Ishikawa (cell line): ENCODE measurements around the gene TANK.

ENCODE experiments used
- CEBPB ChIP-seq: IDR thresholded peaks from 2 replicates; pipeline ENCODE4 v1.6.1; 2012
- EGR1 ChIP-seq: IDR thresholded peaks from 2 replicates; pipeline ENCODE4 v1.6.1; 2012
- EP300 ChIP-seq: IDR thresholded peaks from 2 replicates; pipeline ENCODE4 v1.6.1; 2012; ENCODE audit warnings: borderline replicate concordance
- TAF1 ChIP-seq: IDR thresholded peaks from 2 replicates; pipeline ENCODE4 v1.6.1; 2012; ENCODE audit warnings: low read depth, mild to moderate bottlenecking
- TF ChIP-seq, protein P1 (sequence below): IDR thresholded peaks from 2 replicates; pipeline ENCODE4 v1.6.1; 2012; ENCODE audit warnings: low read depth, mild to moderate bottlenecking
- TF ChIP-seq, protein P2 (sequence below): IDR thresholded peaks from 2 replicates; pipeline ENCODE4 v1.6.1; 2012
- TF ChIP-seq, protein P3 (sequence below): IDR thresholded peaks from 2 replicates; pipeline ENCODE4 v1.6.1; 2012

DNA sequence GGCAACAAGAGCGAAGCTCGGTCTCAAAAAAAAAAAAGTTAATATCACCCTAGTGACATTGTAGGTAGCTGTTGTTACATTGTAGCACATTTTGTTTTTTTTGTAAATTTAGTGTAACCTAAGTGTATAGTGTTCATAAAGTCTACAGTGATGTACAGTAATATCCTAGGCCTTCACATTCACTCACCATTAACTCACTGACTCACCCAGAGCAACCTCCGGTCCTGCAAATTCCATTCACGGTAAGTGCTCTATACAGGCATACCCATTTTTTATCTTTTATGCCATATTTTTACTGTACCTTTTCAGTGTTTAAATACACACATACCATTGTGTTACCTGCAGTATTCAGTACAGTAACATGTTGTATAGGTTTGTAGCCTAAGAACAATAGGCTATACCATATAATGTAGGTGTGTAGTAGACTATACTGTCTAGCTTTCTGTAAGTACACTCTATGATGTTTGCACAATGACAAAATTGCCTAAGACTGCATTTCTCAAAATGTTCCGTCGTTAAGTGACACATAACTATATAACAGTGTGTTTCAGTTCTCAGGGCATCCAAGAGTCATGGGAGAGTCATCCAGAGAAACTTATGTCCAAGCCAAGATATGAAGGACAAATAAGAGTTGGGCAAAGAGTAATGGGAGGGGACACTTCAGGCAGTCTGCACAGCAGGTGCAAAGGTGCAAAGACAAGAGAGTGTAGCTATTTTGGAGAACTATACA is 68.4 kb downstream of the TANK start:
- no peak for TF ChIP-seq EP300
- no peak for TF ChIP-seq EGR1
- TF ChIP-seq, protein P1, sequence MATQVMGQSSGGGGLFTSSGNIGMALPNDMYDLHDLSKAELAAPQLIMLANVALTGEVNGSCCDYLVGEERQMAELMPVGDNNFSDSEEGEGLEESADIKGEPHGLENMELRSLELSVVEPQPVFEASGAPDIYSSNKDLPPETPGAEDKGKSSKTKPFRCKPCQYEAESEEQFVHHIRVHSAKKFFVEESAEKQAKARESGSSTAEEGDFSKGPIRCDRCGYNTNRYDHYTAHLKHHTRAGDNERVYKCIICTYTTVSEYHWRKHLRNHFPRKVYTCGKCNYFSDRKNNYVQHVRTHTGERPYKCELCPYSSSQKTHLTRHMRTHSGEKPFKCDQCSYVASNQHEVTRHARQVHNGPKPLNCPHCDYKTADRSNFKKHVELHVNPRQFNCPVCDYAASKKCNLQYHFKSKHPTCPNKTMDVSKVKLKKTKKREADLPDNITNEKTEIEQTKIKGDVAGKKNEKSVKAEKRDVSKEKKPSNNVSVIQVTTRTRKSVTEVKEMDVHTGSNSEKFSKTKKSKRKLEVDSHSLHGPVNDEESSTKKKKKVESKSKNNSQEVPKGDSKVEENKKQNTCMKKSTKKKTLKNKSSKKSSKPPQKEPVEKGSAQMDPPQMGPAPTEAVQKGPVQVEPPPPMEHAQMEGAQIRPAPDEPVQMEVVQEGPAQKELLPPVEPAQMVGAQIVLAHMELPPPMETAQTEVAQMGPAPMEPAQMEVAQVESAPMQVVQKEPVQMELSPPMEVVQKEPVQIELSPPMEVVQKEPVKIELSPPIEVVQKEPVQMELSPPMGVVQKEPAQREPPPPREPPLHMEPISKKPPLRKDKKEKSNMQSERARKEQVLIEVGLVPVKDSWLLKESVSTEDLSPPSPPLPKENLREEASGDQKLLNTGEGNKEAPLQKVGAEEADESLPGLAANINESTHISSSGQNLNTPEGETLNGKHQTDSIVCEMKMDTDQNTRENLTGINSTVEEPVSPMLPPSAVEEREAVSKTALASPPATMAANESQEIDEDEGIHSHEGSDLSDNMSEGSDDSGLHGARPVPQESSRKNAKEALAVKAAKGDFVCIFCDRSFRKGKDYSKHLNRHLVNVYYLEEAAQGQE, result no peak
- TF ChIP-seq, protein P2, sequence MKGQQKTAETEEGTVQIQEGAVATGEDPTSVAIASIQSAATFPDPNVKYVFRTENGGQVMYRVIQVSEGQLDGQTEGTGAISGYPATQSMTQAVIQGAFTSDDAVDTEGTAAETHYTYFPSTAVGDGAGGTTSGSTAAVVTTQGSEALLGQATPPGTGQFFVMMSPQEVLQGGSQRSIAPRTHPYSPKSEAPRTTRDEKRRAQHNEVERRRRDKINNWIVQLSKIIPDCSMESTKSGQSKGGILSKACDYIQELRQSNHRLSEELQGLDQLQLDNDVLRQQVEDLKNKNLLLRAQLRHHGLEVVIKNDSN, result no peak
- TF ChIP-seq, protein P3, sequence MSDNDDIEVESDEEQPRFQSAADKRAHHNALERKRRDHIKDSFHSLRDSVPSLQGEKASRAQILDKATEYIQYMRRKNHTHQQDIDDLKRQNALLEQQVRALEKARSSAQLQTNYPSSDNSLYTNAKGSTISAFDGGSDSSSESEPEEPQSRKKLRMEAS, result no peak
- TF ChIP-seq TAF1, result no peak
- TF ChIP-seq CEBPB, result no peak
